DND-41 (cell line): ENCODE results near the gene GPC1.

Source experiments
- ATAC-seq: fragments of 200-7000 bp; cut with Tn5 transposase; 3 replicates; pipeline ENCODE4 v1.9.1; 2021; ENCODE audit warnings: low read depth; ENCODE audit not compliant: insufficient read depth
- DNase-seq: peaks from one replicate; pipeline ENCODE4 v3.0.0-alpha.2; 2020
- H2AFZ ChIP-seq: 2 replicates; pipeline ENCODE4 v1.6.0; 2012; ENCODE audit warnings: low read depth, low read length
- H3K27ac ChIP-seq: 2 replicates; pipeline ENCODE4 v1.5.1; 2012; ENCODE audit warnings: low read length, inconsistent platforms
- H3K27me3 ChIP-seq: fragments of 200-600 bp; sonication (generic); 2 replicates; pipeline ENCODE4 v1.6.0; 2012; ENCODE audit warnings: low read length, mild to moderate bottlenecking, inconsistent platforms; ENCODE audit not compliant: insufficient read depth, poor library complexity
- H3K36me3 ChIP-seq: 2 replicates; pipeline ENCODE4 v1.5.1; 2012; ENCODE audit warnings: low read length, inconsistent platforms; ENCODE audit not compliant: insufficient read depth
- H3K4me1 ChIP-seq: 2 replicates; pipeline ENCODE4 v1.5.1; 2012; ENCODE audit warnings: mild to moderate bottlenecking, low read length; ENCODE audit not compliant: insufficient read depth
- H3K4me2 ChIP-seq: 2 replicates; pipeline ENCODE4 v1.6.0; 2012; ENCODE audit warnings: mild to moderate bottlenecking, moderate library complexity, low read length, inconsistent platforms; ENCODE audit not compliant: insufficient read depth
- H3K4me3 ChIP-seq, 2 experiments: fragments of 200-600 bp in 1 of 2; shearing (Covaris generic) in 1 of 2; 2 replicates each; pipeline ENCODE4 v1.5.1; 2012 to 2016; ENCODE audit warnings: inconsistent platforms in 2 of 2, low read length in 2 of 2, mild to moderate bottlenecking in 2 of 2, low read depth in 1 of 2, moderate library complexity in 1 of 2
- H3K79me2 ChIP-seq: 2 replicates; pipeline ENCODE4 v1.6.0; 2012; ENCODE audit warnings: low read length, inconsistent platforms; ENCODE audit not compliant: insufficient read depth
- H3K9ac ChIP-seq: 2 replicates; pipeline ENCODE4 v1.6.0; 2012; ENCODE audit warnings: low read depth, mild to moderate bottlenecking, inconsistent platforms, low read length, moderate library complexity
- H3K9me3 ChIP-seq: 2 replicates; pipeline ENCODE4 v1.5.1; 2012; ENCODE audit warnings: low read length, moderate library complexity, mild to moderate bottlenecking, inconsistent platforms; ENCODE audit not compliant: insufficient read depth, severe bottlenecking
- H4K20me1 ChIP-seq: 2 replicates; pipeline ENCODE4 v1.6.0; 2012; ENCODE audit warnings: low read length; ENCODE audit not compliant: insufficient read depth
- CTCF ChIP-seq: IDR thresholded peaks from 2 replicates; pipeline ENCODE4 v1.5.1; 2012; ENCODE audit warnings: borderline replicate concordance, low read length, moderate library complexity, mild to moderate bottlenecking; ENCODE audit not compliant: poor library complexity, severe bottlenecking; ENCODE audit errors: extremely low read depth
- EZH2 ChIP-seq: IDR thresholded peaks from 3 replicates; pipeline ENCODE4 v1.6.1; 2012; ENCODE audit warnings: borderline replicate concordance, low read depth, mild to moderate bottlenecking, moderate library complexity, low read length, inconsistent platforms; ENCODE audit not compliant: severe bottlenecking

The GPC1 gene

DNA sequence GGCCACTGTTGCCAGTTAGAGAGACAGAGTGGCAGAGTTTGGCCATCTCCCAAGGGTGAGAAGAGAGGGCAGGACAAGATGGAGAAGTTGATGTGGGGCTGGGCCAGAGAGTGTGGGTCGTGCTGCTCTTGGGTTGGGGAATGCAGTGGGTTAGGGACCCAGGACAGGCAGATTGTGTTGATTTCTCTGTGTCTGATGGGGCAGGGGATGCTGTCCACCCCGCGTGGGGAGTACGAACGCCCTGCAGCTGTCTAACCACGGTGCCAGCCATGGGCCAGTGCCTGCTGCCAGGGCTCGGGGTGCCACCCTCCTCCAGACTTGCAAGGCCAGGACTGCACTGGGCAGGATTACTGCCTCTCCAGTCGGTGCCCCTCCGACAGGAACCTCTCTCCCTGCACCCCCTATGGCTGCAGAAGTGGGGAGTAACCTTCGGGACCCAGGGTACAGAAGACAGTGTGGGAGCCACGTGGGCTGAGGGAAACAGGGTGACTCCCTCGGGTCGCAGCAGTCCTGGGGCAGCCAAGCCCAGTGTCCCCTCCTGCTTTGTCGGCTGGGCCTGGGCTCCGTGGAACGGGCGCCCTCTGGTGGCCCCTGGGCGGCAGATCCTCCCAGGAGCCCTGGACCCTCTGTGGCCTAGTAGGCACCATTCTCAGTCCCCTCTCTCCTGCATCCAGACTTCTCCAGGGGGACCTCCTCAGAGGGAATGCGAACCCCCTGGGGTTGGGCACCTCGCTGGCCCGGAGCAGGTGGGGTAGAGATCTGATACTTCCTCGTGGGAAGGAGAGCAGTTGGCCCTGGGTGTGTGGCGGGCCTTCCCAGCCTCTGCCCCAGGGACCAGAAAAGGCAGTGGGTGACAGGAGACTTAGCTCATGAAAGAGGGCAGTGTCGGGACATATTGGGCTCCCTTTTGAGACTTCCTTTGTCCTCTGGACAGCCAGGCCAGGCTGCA lies 2.7 kb downstream of the GPC1 start:
- DNase-seq (peak; percentile 55), ATAC-seq (peak; percentile 91)
- H3K36me3 ChIP-seq = no peaks in the 10 kb centered on the region
- TF ChIP-seq EZH2 (no peak), CTCF (peak; percentile 94)
- H3K9me3 ChIP-seq = no peaks in the 10 kb centered on the region
- no peaks in the 10 kb centered on the region for H3K79me2 ChIP-seq
- no peak overlapping the region for H2AFZ ChIP-seq
- no peak overlapping the region for H3K27ac ChIP-seq
- H3K4me3 ChIP-seq = no peak overlapping the region
- no peak overlapping the region for H3K4me2 ChIP-seq
- H3K9ac ChIP-seq = no peak overlapping the region
- no peaks in the 10 kb centered on the region for H3K27me3 ChIP-seq
- no peaks in the 10 kb centered on the region; the same call in none of the 2 replicates for H4K20me1 ChIP-seq
- no peaks in the 10 kb centered on the region for H3K4me1 ChIP-seq

DNA sequence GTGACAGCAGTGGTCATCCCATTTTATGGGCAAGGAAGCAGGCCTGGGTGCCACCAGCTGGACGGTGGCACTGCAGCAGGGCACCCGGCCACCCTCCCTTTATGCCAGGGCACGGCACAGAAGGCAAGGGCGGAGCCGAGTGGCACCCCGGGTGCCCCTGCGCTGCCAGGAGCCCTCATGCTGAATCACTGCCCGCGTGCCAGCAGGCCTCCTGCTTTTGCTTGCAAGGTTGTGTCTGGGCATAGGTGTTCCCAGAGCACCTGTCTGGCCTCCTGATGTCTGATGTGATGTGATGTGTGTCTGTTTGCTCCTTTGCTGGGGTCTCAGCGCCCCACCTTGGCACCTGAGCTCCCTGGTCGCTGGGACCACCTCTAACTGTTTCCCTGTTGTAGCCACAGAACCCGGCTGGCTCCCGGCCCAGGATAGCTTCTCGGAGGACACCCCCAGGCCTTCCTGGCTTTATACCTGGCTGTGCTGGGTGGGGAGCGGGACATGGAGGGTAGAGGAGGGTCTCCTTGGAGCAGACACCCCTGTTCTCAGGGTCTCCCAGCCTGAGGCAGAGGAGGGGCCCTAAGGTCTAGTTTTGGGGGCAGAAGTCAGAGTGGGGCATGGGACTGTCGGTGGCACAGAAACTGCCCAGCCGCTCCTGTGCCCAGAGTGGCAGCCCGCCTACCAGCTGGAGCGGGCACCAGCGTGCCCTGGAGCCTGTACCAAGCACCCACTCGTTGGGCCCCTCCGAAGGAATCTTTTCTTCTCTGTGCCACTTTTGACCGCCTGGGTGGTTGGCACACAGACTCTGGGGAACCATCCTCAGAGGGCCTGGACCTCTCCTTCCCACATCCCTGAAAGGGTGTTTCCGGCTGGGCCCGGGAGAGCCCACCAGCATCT lies 3.6 kb downstream of the GPC1 start:
- Histone ChIP-seq H3K27ac (no peak overlapping the region), H3K27me3 (no peaks in the 10 kb centered on the region), H3K4me3 (no peak overlapping the region), H4K20me1 (no peaks in the 10 kb centered on the region; the same call in none of the 2 replicates), H3K36me3 (no peaks in the 10 kb centered on the region), H3K9ac (no peak overlapping the region), H3K4me1 (no peaks in the 10 kb centered on the region), H3K4me2 (no peak overlapping the region), H2AFZ (no peak overlapping the region), H3K79me2 (no peaks in the 10 kb centered on the region), H3K9me3 (no peaks in the 10 kb centered on the region)
- TF ChIP-seq EZH2 (no peak), CTCF (no peak)
- ATAC-seq (no peak; the same call in 2 of the 3 replicates), DNase-seq (no peak)

- Histone ChIP-seq H3K4me3 (no peak overlapping the region), H2AFZ (no peak overlapping the region), H3K27me3 (no peaks in the 10 kb centered on the region), H3K9me3 (no peaks in the 10 kb centered on the region), H3K79me2 (no peaks in the 10 kb centered on the region), H3K9ac (no peak overlapping the region), H3K27ac (no peak overlapping the region), H3K4me1 (no peaks in the 10 kb centered on the region), H4K20me1 (no peaks in the 10 kb centered on the region; the same call in none of the 2 replicates), H3K36me3 (no peaks in the 10 kb centered on the region), H3K4me2 (no peak overlapping the region)
- no peak for TF ChIP-seq EZH2
- no peak for TF ChIP-seq CTCF
- DNase-seq = no peak
- no peak for ATAC-seq
Observed at GRCh38 chr2:240439698-240440151, 4.3 kb downstream of the GPC1 start.
